ENCODE data around the gene HOXD9.

DNA sequence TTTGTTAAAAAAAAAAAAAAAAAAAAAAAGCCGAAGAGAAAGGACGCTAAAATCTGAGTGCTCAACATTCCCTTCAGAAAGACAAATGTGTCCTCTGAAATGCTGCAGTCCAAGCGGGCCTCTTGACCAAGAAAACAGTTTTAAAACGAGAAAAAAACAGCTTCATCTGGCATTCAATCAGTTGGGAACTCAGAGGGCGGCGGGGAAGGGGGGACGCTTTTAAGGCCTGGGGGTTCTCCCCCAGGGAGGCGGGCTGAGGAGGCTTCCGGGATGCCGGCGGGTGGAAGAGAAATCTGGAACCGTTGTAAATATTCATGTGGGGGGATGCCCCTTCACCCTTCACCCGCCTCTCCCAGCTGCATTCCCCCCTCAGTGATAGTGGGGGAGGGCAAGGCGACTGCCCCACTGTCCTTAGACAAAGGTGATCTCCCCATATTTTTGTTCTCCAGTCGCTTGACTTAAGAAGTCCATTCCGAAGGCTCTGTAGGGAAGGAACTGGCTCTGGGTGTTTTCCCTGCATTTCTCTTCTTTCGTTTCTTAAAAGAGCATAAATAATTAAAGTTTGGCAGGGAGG is 18.7 kb upstream of the HOXD9 start:
- TF ChIP-seq, protein P1, sequence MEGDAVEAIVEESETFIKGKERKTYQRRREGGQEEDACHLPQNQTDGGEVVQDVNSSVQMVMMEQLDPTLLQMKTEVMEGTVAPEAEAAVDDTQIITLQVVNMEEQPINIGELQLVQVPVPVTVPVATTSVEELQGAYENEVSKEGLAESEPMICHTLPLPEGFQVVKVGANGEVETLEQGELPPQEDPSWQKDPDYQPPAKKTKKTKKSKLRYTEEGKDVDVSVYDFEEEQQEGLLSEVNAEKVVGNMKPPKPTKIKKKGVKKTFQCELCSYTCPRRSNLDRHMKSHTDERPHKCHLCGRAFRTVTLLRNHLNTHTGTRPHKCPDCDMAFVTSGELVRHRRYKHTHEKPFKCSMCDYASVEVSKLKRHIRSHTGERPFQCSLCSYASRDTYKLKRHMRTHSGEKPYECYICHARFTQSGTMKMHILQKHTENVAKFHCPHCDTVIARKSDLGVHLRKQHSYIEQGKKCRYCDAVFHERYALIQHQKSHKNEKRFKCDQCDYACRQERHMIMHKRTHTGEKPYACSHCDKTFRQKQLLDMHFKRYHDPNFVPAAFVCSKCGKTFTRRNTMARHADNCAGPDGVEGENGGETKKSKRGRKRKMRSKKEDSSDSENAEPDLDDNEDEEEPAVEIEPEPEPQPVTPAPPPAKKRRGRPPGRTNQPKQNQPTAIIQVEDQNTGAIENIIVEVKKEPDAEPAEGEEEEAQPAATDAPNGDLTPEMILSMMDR (conservative IDR thresholded peaks at IDR 0.05): no peak
- no peak for TF ChIP-seq EZH2 (IDR thresholded peaks at IDR 0.05; ENCODE audit: low read depth)

Data from PC-9 (cell line).